Activated CD8-positive, alpha-beta memory T cell treated with anti-CD3 and anti-CD28 coated beads for 1 hour (primary cell): ENCODE data around the gene RECQL.
"Not testable (repeated sequence)": the region's sequence is repeated elsewhere in the genome, so short reads cannot be mapped to it uniquely, and the experiment has no call there.

ENCODE experiments used
- DNase-seq, 2 donors: peaks; one replicate each; pipeline ENCODE4 v3.0.0-alpha.2; 2020; ENCODE audit warnings: low read depth in 1 of 2; ENCODE audit errors: extremely low read depth in 1 of 2

RECQL gene

GRCh38 chr12:21505888-21506287 is 4.5 kb upstream of the RECQL start:
- DNase-seq = no peak

- DNase-seq = no peak
Measured at GRCh38 chr12:21502872-21503271, 1.4 kb upstream of the RECQL start.

- DNase-seq = no peak
Measured at GRCh38 chr12:21502164-21502496, 695 bp upstream of the RECQL start.

GRCh38 chr12:21500786-21501257 is 613 bp downstream of the RECQL start:
- DNase-seq = no peak

GRCh38 chr12:21499765-21500164 is 1.7 kb downstream of the RECQL start:
- no peak for DNase-seq

- DNase-seq = no peak
Measured at GRCh38 chr12:21485998-21486397, 15.4 kb downstream of the RECQL start.

GRCh38 chr12:21483531-21483930 is 17.9 kb downstream of the RECQL start:
- no peak for DNase-seq

- DNase-seq = no peak
Measured at GRCh38 chr12:21478756-21479455, 22.5 kb downstream of the RECQL start.

GRCh38 chr12:21476949-21477348 is 24.5 kb downstream of the RECQL start:
- no peak for DNase-seq

GRCh38 chr12:21475552-21475951 is 25.9 kb downstream of the RECQL start:
- DNase-seq = no peak

GRCh38 chr12:21472197-21472823 is 29.1 kb downstream of the RECQL start:
- no peak for DNase-seq

GRCh38 chr12:21471294-21471693 is 30.1 kb downstream of the RECQL start:
- DNase-seq = no peak

- DNase-seq = not testable (repeated sequence)
Measured at GRCh38 chr12:21467334-21467733, 34.1 kb downstream of the RECQL start.

GRCh38 chr12:21459474-21459873 is 42.0 kb downstream of the RECQL start:
- DNase-seq = no peak

- DNase-seq = no peak
Measured at GRCh38 chr12:21456291-21456780, 45.1 kb downstream of the RECQL start.

- no peak for DNase-seq
Measured at GRCh38 chr12:21453312-21453852, 48.1 kb downstream of the RECQL start.

- no peak for DNase-seq
Measured at GRCh38 chr12:21451529-21451928, 49.9 kb downstream of the RECQL start.

- DNase-seq = no peak
Measured at GRCh38 chr12:21444193-21445146, 57.0 kb downstream of the RECQL start.

- DNase-seq = no peak
Measured at GRCh38 chr12:21439347-21439746, 62.1 kb downstream of the RECQL start.

GRCh38 chr12:21438643-21439042 is 62.8 kb downstream of the RECQL start:
- DNase-seq = no peak

GRCh38 chr12:21434699-21435098 is 66.7 kb downstream of the RECQL start:
- no peak for DNase-seq
